HG03457 (cell line): ENCODE measurements around the gene PKN3.
"Not testable (repeated sequence)": the region's sequence is repeated elsewhere in the genome, so short reads cannot be mapped to it uniquely, and the experiment has no call there.

Experiments
- ATAC-seq: cut with Tn5 transposase; IDR thresholded peaks from one replicate; pipeline ENCODE4 v1.9.1; 2021; ENCODE audit warnings: moderate number of reproducible peaks; ENCODE audit not compliant: unreplicated experiment

The PKN3 gene

DNA sequence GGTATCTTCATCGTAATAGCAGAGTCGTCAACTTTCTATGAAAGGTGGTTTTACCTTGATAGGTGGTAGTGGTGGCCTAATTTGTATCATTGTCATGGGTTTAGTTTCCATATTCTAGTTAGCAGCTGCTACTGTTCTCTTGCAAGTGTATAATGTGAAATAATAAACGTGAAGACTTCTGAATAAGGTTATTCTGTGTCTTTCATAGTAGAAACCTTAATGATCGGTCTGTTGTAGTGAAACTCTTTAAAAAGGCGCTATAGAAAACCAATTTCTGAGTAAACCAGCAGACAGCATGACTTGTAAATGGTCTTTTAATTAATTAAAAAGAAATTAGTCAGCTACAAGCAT is 11.6 kb upstream of the PKN3 start:
- ATAC-seq, result no peak

DNA sequence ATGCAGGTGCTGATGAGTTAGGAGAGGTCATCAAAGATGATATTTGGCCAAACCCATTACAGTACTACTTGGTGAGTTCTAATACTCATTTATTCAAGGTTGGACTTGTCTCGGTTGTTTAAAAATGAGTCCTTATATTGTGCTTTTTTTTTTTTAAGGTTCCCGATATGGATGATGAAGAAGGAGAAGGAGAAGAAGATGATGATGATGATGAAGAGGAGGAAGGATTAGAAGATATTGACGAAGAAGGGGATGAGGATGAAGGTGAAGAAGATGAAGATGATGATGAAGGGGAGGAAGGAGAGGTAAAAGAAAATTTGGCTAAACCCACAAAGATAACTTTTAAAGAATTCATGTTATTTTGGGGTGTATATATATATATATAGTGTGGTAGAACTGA is 8.6 kb upstream of the PKN3 start:
- ATAC-seq, result not testable (repeated sequence)

DNA sequence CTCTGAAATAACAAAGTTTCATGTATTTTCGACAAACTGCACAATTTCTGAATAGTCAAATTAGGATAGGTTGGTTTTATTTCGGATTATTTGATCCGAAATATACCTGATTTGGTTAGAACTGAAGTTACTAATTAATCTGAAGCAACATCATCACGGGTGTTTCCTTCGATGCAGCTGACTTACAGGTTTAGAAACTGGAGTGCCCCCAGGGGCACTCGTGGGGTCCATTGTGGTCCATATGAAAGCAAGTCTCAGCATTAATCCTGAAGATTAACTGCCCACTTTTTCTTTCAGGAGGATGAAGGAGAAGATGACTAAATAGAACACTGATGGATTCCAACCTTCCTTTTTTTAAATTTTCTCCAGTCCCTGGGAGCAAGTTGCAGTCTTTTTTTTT is 8.0 kb upstream of the PKN3 start:
- no peak for ATAC-seq

DNA sequence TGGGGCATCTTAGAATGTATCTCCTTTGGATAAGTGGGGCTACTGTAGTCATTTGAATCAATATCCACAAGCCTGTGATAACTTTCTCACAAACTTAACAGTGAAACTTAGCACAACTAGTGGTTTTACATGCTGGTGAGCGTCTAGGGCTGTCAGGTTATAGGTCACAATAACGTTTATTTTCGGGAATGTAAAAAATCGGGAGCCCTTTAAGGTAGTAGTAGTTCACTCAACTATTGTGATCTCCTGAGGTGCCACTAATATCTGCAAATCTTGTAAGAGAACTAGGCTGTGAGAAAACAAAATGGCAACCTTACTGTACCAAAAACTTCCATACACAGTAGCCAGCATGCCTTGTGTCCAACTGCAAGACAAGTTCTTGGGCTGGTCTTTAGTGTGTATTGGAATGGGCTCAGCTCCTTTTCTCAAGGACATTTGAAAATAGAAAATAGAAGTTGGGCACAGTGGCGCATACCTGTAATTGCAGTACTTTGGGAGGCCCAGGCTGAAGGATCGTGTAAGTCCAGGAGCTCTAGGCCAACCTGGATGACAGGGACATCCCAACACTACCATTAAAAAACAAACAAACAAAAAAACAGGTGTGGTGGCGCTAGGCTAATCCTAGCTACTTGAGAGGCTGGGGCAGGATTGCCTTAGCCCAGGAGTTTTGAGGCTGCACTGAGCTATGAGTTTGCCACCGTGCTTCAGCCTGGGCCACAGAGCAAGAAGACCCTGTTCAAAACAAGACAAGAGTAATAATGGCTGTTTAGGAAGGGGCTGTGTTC is 5.2 kb upstream of the PKN3 start:
- ATAC-seq, result no peak

DNA sequence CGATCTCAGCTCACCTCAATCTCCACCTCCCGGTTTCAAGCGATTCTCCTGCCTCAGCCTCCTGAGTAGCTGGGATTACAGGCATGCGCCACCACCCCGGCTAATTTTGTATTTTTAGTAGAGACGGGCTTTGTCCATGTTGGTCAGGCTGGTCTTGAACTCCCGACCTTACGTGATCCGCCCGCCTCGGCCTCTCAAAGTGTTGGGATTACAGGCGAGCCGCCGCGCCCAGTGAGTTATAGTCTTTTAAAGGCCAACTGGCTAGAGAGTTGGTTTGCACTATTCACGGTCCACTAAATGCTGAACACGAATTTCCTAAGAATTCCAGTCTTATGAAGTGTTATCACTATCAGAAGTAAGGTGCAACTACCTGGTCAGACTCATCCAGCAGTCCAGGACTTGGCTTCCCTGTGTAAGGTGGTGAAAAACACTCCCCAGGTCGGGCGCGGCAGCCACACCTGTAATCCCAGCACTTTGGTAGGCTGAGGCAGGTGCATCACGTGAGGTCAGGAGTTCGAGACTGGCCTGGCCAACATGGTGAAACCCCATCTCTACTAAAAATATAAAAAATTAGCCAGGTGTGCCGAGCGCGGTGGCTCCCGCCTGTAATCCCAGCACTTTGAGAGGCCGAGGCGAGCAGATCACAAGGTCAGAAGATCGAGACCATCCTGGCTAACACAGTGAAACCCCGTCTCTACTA is 3.1 kb upstream of the PKN3 start:
- ATAC-seq, result not testable (repeated sequence)

DNA sequence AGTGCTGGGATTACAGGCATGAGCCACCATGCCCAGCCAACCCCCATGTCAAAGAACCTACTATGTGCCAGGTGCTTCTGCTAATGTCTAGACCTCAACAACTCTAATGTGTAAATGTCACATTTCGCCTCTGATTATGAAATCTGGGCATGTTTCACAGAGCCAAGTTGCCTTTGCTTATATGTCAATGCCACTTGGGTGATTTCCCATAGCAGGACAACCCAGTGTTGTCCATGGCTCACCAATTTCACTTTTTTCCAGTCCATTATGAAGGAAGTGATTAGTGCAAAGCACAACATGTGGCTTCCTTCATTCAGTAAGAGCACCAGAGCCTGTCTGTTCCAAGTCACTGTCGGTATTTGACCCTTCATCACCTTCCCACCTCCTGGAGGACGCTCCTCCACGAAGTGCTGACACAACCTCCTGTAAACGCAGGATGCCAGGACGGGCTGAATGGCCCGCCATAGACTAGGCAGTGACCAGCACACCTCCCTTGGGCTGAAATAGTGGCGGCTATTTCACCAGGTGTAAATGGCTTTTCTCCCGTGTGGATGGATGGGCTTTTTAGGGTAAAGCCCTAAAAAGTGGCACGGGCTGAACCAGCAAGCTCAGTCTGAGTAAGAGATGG is 962 bp upstream of the PKN3 start:
- no peak for ATAC-seq

DNA sequence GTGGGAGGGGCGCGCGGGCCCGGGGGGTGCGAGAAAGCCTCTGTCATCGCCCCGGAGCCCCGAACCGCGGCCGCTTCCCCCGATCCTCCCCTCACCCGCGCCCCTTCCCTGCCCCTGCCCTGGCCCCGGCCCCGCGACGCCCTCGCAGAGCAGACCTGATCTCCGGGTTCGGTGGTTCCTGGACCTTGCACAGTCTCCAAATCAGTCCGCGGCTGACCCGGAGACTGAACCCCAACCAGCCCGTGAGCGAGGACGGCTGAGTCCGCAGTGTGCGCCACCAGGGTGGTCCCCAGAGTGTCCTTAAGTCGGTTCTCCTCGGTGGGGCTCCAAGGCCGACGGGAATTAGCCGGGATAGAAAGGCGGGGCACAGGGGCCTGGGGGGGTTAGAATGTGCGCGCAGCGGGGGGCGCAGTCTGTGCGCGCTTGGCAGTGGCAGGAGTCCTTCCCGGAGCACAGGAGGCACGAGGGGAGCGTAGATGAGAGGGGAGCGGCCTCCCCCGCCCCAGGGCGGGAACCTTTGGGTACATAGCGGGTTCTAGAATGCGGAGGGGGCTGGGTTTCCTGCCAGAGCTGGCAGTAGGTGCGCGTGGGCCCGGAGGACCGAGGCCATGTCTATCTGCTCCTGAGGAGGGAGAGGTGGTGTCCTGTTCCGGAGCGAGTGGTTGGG is 779 bp downstream of the PKN3 start:
- ATAC-seq, result no peak

DNA sequence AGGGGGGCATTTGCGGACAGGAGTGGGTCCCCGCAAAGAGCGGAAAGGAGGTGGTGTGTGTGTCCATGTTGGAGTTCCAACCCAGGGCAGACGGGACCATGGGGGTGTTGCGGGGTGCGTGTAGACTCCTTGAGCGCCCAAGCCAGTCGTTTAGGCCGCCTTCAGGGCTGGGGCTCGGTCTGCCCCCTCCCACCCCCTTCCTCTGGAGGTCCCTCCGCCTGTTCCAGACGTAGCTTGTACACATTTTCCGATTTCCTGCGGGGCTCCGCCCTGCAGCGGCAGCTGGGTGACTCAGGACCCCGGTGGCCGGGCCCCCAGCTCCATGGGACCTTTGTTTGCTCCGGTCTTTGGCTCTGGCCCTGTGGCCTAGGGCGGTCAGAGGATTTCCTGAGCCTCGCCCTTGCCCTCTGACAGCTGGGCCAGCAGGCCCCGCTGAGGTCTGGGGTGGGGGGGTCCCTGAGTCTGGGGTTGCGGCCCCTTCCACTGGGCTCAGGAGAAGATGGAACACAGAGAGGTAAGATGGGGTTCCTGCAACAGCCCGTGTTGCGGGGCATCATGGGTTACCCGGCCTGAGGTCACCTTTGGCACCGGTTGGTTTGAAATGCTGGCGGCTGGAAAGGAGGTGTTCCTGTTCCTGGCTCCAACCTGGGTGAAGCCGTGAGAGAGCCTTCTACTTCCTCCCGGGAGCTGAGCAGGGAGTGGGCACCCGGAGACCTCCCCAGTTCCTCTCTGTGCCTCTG is 1.5 kb downstream of the PKN3 start:
- ATAC-seq, result no peak

DNA sequence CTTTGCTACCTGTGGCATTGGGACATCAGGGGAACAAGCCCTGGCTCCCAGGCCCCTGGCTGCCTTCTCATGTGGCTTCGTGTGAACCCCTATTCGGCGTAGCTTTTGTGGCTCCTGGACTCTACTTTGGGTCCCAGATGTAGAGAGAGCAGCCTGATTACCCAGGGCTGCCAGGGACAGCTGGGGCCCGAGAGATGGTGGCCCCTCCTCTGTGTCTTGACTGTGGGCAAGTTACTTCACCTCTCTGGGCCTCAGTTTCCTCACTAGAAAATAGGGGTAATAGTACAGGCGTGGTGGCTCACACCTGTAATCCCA is 2.0 kb downstream of the PKN3 start:
- no peak for ATAC-seq

DNA sequence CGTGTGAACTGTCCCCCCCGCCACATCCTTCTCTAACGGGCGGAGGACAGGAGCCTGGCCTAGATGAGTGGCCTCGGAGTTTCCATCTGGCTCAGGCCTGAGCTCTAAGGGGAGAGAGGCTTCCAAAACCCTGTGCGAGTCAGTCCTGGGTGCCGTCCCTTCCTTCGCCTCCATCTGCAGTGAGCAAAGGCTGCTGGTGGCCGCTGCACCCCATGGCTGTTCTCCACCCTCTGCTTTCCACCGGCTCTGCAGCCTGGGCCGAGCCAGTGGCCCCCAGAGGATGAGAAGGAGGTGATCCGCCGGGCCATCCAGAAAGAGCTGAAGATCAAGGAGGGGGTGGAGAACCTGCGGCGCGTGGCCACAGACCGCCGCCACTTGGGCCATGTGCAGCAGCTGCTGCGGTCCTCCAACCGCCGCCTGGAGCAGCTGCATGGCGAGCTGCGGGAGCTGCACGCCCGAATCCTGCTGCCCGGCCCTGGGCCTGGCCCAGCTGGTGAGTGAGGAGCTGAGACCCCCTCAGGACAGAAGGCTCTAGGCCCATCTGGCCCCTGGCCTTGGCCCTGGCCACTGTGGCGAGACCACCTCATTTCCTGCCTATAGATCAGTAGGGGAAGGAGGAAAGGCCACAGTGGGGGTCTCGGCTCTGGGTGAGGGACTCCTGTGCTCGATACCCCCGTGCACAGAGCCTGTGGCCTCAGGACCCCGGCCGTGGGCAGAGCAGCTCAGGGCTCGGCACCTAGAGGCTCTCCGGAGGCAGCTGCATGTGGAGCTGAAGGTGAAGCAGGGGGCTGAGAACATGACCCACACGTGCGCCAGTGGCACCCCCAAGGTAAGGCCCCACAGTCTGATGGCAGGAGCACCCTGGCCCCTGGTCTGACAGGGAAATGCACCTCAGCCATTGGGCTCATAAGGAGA is 3.0 kb downstream of the PKN3 start:
- ATAC-seq, result no peak

DNA sequence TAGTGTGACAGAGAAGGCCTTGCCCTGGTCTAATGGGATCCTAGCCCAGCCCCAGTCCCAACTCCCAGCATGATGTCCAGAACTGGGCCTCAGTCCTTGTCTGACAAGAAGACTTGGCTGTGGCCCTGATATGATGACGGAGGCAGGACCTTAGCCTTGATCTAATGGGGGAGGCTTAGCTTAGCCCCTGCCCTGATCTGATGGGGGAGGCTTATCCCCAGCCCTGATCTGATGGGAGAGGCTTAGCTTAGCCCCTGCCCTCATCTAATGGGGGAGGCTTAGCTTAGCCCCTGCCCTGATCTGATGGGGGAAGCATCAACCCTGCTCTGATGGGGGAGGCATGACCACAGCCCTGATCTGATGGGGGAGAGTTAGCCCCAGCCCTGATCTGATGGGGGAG is 3.7 kb downstream of the PKN3 start:
- no peak for ATAC-seq

DNA sequence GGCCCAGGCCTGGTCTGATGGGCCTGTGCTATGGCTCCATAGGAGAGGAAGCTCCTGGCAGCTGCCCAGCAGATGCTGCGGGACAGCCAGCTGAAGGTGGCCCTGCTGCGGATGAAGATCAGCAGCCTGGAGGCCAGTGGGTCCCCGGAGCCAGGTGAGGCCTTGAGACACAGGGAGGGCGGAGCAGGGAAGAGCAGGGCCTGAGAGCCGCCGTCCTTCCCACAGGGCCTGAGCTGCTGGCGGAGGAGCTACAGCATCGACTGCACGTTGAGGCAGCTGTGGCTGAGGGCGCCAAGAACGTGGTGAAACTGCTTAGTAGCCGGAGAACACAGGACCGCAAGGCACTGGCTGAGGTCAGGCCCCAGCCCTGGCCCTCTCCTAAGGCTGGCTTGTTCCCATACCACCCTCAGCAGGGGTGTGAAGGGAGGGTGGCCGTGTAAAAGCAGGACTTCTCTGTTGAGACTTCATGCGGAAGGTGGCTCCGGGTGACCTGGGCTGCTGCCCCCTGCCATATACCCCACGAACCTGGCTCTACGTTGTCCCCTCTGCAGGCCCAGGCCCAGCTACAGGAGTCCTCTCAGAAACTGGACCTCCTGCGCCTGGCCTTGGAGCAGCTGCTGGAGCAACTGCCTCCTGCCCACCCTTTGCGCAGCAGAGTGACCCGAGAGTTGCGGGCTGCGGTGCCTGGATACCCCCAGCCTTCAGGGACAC is 4.5 kb downstream of the PKN3 start:
- no peak for ATAC-seq

DNA sequence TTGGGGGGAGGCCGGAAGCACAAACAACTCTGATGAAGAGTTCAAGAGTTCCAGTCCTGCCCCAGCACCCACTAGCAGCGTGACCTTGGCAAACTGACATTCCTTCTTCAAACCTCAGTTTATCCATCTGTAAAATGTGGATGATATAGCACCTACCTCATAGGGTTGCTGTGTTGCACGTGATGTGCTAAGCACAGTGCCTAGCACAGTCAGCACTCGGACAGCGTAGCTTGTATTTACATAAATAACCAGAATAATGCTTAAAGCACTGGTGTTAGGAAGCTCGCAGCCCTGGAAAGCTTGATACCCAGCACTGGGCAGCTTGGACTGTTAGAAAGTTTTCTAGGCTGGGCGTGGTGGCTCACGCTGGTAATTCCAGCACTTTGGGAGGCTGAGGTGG is 5.1 kb downstream of the PKN3 start:
- no peak for ATAC-seq

DNA sequence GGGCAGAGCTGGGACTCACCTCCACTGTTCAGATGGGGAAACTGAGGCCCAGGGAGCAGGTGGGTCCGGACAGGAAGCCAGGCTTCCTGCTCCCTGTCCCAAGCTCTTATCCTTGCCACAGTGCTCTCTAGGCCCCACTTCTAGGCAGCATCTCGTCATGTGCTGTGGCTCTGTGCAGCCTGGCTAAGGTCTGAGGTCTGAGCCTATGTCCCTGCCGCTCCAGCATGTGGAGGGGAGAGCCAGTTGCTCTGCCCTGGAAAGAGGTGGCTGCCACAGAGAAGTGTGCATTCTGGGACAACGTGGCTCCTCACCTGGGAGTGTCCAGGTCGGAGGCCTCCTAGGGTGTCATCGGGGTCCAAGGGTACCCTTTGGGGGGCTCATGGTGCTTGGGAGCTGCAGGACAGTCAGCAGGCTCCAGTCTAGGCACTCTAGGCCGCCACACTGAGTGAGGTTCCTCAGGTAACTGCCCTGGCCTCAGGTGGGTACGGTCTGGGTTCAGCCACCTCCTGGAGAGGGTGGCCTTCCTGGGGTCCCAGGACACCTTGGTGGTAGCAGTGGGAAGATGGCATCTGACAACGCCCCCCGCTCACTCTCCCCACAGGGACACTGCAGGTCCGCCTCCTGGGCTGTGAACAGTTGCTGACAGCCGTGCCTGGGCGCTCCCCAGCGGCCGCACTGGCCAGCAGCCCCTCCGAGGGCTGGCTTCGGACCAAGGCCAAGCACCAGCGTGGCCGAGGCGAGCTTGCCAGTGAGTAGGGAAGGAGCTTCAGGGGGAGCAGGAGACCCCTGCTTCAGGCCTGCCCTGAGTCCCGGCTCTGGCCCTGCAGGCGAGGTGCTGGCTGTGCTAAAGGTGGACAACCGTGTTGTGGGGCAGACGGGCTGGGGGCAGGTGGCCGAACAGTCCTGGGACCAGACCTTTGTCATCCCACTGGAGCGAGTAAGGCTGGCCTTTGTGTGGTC is 10.4 kb downstream of the PKN3 start:
- no peak for ATAC-seq

DNA sequence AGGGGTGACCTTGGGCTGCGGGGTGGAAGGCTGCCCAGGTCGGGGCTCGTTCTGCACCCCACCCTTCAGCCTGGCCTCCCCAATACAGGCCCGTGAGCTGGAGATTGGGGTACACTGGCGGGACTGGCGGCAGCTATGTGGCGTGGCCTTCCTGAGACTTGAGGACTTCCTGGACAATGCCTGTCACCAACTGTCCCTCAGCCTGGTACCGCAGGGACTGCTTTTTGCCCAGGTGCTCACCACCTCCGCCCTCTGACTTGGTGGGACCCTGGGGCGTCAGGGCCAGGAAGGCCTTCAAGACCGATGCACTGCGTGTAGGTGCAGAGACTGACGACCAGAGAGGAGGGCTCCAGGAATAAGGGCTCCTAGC is 11.1 kb downstream of the PKN3 start:
- ATAC-seq, result no peak

DNA sequence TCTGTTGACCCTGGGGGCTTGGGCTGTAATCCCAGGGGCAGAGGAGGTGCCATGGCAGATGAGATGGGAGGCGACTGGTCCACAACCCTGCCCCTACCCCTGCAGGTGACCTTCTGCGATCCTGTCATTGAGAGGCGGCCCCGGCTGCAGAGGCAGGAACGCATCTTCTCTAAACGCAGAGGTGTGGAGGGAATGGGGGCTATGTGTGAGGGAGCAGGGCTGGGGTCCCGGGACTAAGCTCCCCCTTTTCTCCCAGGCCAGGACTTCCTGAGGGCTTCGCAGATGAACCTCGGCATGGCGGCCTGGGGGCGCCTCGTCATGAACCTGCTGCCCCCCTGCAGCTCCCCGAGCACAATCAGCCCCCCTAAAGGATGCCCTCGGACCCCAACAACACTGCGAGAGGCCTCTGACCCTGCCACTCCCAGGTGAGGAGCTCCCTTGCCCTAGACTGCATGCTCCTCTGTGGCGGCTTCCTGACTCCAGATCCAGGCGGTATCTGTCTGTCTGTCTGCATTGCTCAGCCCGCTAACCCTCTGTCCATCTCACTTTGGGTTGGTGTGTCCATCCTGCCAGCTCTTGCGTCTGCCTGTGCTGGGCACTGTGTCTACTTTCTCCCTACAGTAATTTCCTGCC is 11.8 kb downstream of the PKN3 start:
- no peak for ATAC-seq

DNA sequence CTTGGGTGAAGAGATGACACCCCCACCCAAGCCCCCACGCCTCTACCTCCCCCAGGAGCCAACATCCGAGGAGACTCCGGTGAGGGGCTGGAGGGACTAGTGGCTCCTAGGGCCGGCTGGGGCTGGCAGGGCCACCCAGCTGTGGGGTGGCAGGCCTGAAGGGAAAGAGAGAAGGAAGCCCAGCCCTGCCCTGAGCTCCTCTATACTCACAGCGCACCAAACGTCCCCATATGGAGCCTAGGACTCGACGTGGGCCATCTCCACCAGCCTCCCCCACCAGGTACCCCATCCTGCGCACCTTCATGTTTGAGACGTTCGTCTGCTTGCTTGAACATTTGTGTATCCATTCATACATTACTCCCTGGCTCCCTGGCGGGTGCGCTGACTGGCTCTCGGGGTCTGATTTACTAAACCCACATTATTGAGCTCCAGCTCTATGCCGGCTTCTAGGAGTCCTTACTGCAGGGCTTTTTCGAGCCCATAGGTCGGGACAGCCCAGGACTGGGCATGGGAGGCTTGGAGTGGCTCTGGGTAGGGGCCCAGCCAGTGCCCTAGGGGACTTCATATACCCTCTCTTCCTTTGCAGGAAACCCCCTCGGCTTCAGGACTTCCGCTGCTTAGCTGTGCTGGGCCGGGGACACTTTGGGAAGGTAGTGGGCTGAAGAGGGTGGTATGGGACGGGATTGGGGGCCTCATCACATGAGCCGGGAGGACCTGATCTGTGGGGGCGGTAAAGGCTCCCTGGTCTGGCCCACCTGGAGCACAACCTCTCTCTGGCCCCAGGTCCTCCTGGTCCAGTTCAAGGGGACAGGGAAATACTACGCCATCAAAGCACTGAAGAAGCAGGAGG is 12.5 kb downstream of the PKN3 start:
- ATAC-seq, result no peak
